Stomach (tissue), 9 donors: Measurements from ENCODE around the gene PWWP2B. TPM values are rescaled to one million over a fixed set of nuclear protein-coding genes. Genes with fewer than 3 reads are reported as not detected.

ENCODE experiments used
- DNase-seq, 2 donors: peaks; one replicate each; pipeline versions ENCODE4 v3.0.0 to v3.0.0-alpha.2; 2013 to 2019
- H3K27ac ChIP-seq, 5 donors: fragments of 200-600 bp in 4 of 5; sonication (generic) in 4 of 5; one replicate each; pipeline ENCODE4 v1.5.1; 2013 to 2019; ENCODE audit warnings: mild to moderate bottlenecking in 1 of 5, moderate library complexity in 1 of 5
- H3K27me3 ChIP-seq, 3 donors: fragments of 200-600 bp; sonication (generic); one replicate each; pipeline ENCODE4 v1.5.1; 2017 to 2019; ENCODE audit warnings: mixed run types in 1 of 3
- H3K36me3 ChIP-seq, 4 donors: fragments of 200-600 bp; sonication (generic); 1 replicate in 3 of 4; 2 replicates in 1 of 4; pipeline ENCODE4 v1.5.1; 2016 to 2019
- H3K4me1 ChIP-seq, 4 donors: fragments of 200-600 bp; sonication (generic); one replicate each; pipeline ENCODE4 v1.5.1; 2016 to 2019
- H3K4me3 ChIP-seq, 4 donors: fragments of 200-600 bp; sonication (generic) in 3 of 4; one replicate each; pipeline ENCODE4 v1.5.1; 2016 to 2019; ENCODE audit warnings: mild to moderate bottlenecking in 1 of 4
- H3K9me3 ChIP-seq, 4 donors: fragments of 200-600 bp; sonication (generic); one replicate each; pipeline ENCODE4 v1.5.1; 2016 to 2019
- CTCF ChIP-seq, 7 experiments: fragments of 450-650 bp in 4 of 7; fragments of 200-600 bp in 3 of 7; sonication (generic) in 3 of 7; IDR thresholded peaks; one replicate each; pipeline ENCODE4 v1.5.1; 2016 to 2019; ENCODE audit warnings: antibody characterized with exemption in 7 of 7, control low read depth in 2 of 7, mild to moderate bottlenecking in 1 of 7
- EP300 ChIP-seq: sonication (generic); formaldehyde crosslinking; IDR thresholded peaks from one replicate; pipeline ENCODE4 v1.6.1; 2017; ENCODE audit warnings: antibody characterized with exemption
- POLR2A ChIP-seq, 4 donors: fragments of 450-650 bp; IDR thresholded peaks; one replicate each; pipeline ENCODE4 v1.6.1; 2016; ENCODE audit warnings: antibody characterized with exemption in 4 of 4, control low read depth in 2 of 4, mild to moderate bottlenecking in 1 of 4, moderate library complexity in 1 of 4
- POLR2AphosphoS5 ChIP-seq, 3 donors: sonication (generic); formaldehyde crosslinking; IDR thresholded peaks; one replicate each; pipeline ENCODE4 v1.6.1; 2016; ENCODE audit warnings: antibody characterized with exemption in 3 of 3
- WGBS, 5 donors: extraction: QIAGEN DNeasy Blood & Tissue Kit in 3 of 5; methylation state at CpG; one replicate each; pipeline versions ENCODE4 v1.1.5 to v1.1.7; 2013 to 2018; 5-methylcytosine and 5-hydroxymethylcytosine counted together
- intact Hi-C: fragments of 100-400 bp; cut with DNase I; formaldehyde crosslinking; loops from one replicate; pipeline ENCODE4 v1.15.1; 2023; ENCODE audit warnings: low total_unique reads
- polyA plus RNA-seq, 3 donors: library from polyadenylated mRNA; stranded (reverse); fragments of 200-250 nt; gene quantifications; one replicate each; pipeline ENCODE4 v1.2.3, GENCODE V29; 2013
- total RNA-seq, 5 donors: library from RNA; depleted of rRNA; stranded (reverse); fragments of >200 nt; gene quantifications; one replicate each; pipeline versions ENCODE4 v1.1.0 to v1.2.3, GENCODE V29; 2014 to 2016
- donor health status: healthy with polysubstance abuse.
- donor health status: Bipolar disorder and iron deficiency.
- donor health status: healthy.

Gene PWWP2B
- total and polyA plus RNA-seq, 8 donors = 8.5 to 167 (median 22.8) TPM

- H3K9me3 ChIP-seq = no peaks in the 10 kb centered on the region
- no peaks in the 10 kb centered on the region for H3K36me3 ChIP-seq
- intact Hi-C loops = no loop called here
- no peaks in the 10 kb centered on the region for H3K27me3 ChIP-seq
- WGBS, 5 donors = 37 to 51% (median 46%) methylated on average over 10 of the region's 10 CpGs
- no peak overlapping the region for H3K27ac ChIP-seq
- TF ChIP-seq CTCF (IDR thresholded peaks at IDR 0.05) (peak in 3 of 7 experiments; percentile 32 to 54 (median 40)), EP300 (no peak)
- no peak overlapping the region for H3K4me3 ChIP-seq
- peak in 1 of 2 donors; percentile 87 for DNase-seq
- peaks cover 19 to 32% (median 28%) of the 10 kb centered on the region in 4 donors for H3K4me1 ChIP-seq
Measured at GRCh38 chr10:132443605-132443982, 46.6 kb downstream of the PWWP2B start.

- TF ChIP-seq CTCF (IDR thresholded peaks at IDR 0.05) (no peak), POLR2AphosphoS5 (IDR thresholded peaks at IDR 0.05) (no peak), EP300 (no peak), POLR2A (IDR thresholded peaks at IDR 0.05) (no peak)
- peaks cover 19 to 33% (median 28%) of the 10 kb centered on the region in 4 donors for H3K4me1 ChIP-seq
- no peaks in the 10 kb centered on the region for H3K36me3 ChIP-seq
- no peak overlapping the region for H3K27ac ChIP-seq
- no peaks in the 10 kb centered on the region for H3K27me3 ChIP-seq
- peak in 1 of 2 donors; percentile 92 for DNase-seq
- H3K9me3 ChIP-seq = no peaks in the 10 kb centered on the region
- 69 to 83% (median 81%) methylated on average over 5 to 13 of the region's 13 CpGs for WGBS, 5 donors
- H3K4me3 ChIP-seq = no peak overlapping the region
- intact Hi-C loops = no loop called here
Measured at GRCh38 chr10:132443983-132444876, 47.2 kb downstream of the PWWP2B start.

GRCh38 chr10:132444877-132445351 is 47.9 kb downstream of the PWWP2B start:
- no peaks in the 10 kb centered on the region for H3K36me3 ChIP-seq
- no peak for TF ChIP-seq CTCF (IDR thresholded peaks at IDR 0.05)
- no peak for TF ChIP-seq EP300
- no peak for TF ChIP-seq POLR2AphosphoS5 (IDR thresholded peaks at IDR 0.05)
- TF ChIP-seq POLR2A (IDR thresholded peaks at IDR 0.05) = no peak
- DNase-seq = no peak
- H3K9me3 ChIP-seq = no peaks in the 10 kb centered on the region
- 46 to 66% (median 59%) methylated on average over 3 to 7 of the region's 7 CpGs for WGBS, 5 donors
- H3K27ac ChIP-seq = no peak overlapping the region
- no peaks in the 10 kb centered on the region for H3K27me3 ChIP-seq
- H3K4me3 ChIP-seq = no peak overlapping the region
- intact Hi-C loops = no loop called here
- peaks cover 19 to 40% (median 33%) of the 10 kb centered on the region in 4 donors for H3K4me1 ChIP-seq

- no peaks in the 10 kb centered on the region for H3K36me3 ChIP-seq
- intact Hi-C loops = no loop called here
- peaks cover 19 to 41% (median 34%) of the 10 kb centered on the region in 4 donors for H3K4me1 ChIP-seq
- no peaks in the 10 kb centered on the region for H3K27me3 ChIP-seq
- no peaks in the 10 kb centered on the region for H3K9me3 ChIP-seq
- DNase-seq = no peak
- H3K4me3 ChIP-seq = no peak overlapping the region
- no peak for TF ChIP-seq POLR2AphosphoS5 (IDR thresholded peaks at IDR 0.05)
- TF ChIP-seq POLR2A (IDR thresholded peaks at IDR 0.05) = no peak
- TF ChIP-seq CTCF (IDR thresholded peaks at IDR 0.05) = no peak
- no peak for TF ChIP-seq EP300
- peak overlapping the region in 2 of 5 donors; percentile 83 to 91 for H3K27ac ChIP-seq
- WGBS, 5 donors = 85 to 93% (median 88%) methylated on average over 19 to 22 of the region's 22 CpGs
Measured at GRCh38 chr10:132445516-132446194, 48.7 kb downstream of the PWWP2B start.
